Neural progenitor cell (in vitro differentiated cells): ENCODE results near the gene IFNA1.

ENCODE experiments used
- CTCF ChIP-seq: fragments of 200-600 bp; sonication (generic); IDR thresholded peaks from 2 replicates; pipeline ENCODE4 v1.5.1; 2017; ENCODE audit warnings: antibody characterized with exemption, mild to moderate bottlenecking
- EZH2 ChIP-seq: fragments of 200-600 bp; sonication (generic); IDR thresholded peaks from 2 replicates; pipeline ENCODE4 v1.6.1; 2017; ENCODE audit warnings: antibody characterized with exemption, mild to moderate bottlenecking, moderate library complexity
- EZH2phosphoT487 ChIP-seq: fragments of 200-600 bp; sonication (generic); IDR thresholded peaks from 2 replicates; pipeline ENCODE4 v1.6.1; 2017; ENCODE audit warnings: antibody characterized with exemption

DNA sequence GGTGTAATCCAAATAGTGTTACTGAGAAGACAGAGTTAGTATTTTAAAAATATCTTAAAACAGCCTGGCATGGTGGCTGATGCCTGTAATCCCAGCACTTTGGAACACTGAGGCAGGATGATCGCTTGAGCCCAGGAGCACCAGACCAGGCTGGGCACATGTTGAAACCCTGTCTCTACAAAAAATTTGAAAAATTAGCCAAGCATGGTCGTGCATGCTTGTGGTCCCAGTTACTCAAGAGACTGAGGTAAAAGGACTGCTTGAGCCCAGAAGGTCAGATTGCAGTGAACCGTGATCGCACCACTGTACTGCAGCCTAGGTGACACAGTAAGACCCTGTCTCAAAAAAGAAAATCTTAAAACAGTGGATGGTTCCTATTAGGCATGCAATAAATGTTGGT lies 12.4 kb downstream of the IFNA1 start:
- TF ChIP-seq CTCF (no peak), EZH2 (no peak), EZH2phosphoT487 (no peak)
